A549 (cell line): ENCODE data around the gene ADAM29.

ENCODE experiments used
- CEBPB ChIP-seq, 2 experiments: fragments of >200 bp in 1 of 2; sonication (Bioruptor Twin) in 1 of 2; formaldehyde crosslinking in 1 of 2; IDR thresholded peaks; 2 replicates each; pipeline ENCODE4 v1.6.1; 2012 to 2016
- CTCF ChIP-seq: fragments of >200 bp; sonication (Bioruptor Twin); formaldehyde crosslinking; IDR thresholded peaks from 3 replicates; pipeline ENCODE4 v1.5.1; 2016
- HOXA7 ChIP-seq: fragments of 250-450 bp; sonication (Bioruptor Pico); IDR thresholded peaks from 2 replicates; pipeline ENCODE4 v1.5.0; 2020; ENCODE audit warnings: mild to moderate bottlenecking, moderate library complexity
- MAX ChIP-seq: IDR thresholded peaks from 2 replicates; pipeline ENCODE4 v1.6.1; 2012
- NFE2L2 ChIP-seq: fragments of 150-350 bp; conservative IDR thresholded peaks from 2 replicates; pipeline ENCODE4 v1.6.1; 2014; ENCODE audit warnings: low read length
- NR3C1 ChIP-seq: fragments of >200 bp; sonication (Bioruptor Twin); formaldehyde crosslinking; IDR thresholded peaks from 3 replicates; pipeline ENCODE4 v1.6.1; 2017
- PBX3 ChIP-seq: IDR thresholded peaks from 2 replicates; pipeline ENCODE4 v1.6.1; 2012
- RFX5 ChIP-seq: fragments of 450-650 bp; IDR thresholded peaks from 2 replicates; pipeline ENCODE4 v1.7.1; 2014; ENCODE audit warnings: antibody characterized with exemption, mild to moderate bottlenecking, moderate library complexity
- TF ChIP-seq, protein P1 (sequence below): fragments of 200-600 bp; sonication (generic); IDR thresholded peaks from 2 replicates; pipeline ENCODE4 v1.6.1; 2016; ENCODE audit warnings: antibody characterized with exemption, mild to moderate bottlenecking, moderate library complexity

GRCh38 chr4:174948826-174949225 is 30.7 kb downstream of the ADAM29 start:
- TF ChIP-seq CTCF (no peak), RFX5 (no peak), HOXA7 (no peak), MAX (no peak), PBX3 (no peak), NFE2L2 (no peak), CEBPB (IDR thresholded peaks at IDR 0.05) (no peak), NR3C1 (no peak)
- TF ChIP-seq, protein P1, sequence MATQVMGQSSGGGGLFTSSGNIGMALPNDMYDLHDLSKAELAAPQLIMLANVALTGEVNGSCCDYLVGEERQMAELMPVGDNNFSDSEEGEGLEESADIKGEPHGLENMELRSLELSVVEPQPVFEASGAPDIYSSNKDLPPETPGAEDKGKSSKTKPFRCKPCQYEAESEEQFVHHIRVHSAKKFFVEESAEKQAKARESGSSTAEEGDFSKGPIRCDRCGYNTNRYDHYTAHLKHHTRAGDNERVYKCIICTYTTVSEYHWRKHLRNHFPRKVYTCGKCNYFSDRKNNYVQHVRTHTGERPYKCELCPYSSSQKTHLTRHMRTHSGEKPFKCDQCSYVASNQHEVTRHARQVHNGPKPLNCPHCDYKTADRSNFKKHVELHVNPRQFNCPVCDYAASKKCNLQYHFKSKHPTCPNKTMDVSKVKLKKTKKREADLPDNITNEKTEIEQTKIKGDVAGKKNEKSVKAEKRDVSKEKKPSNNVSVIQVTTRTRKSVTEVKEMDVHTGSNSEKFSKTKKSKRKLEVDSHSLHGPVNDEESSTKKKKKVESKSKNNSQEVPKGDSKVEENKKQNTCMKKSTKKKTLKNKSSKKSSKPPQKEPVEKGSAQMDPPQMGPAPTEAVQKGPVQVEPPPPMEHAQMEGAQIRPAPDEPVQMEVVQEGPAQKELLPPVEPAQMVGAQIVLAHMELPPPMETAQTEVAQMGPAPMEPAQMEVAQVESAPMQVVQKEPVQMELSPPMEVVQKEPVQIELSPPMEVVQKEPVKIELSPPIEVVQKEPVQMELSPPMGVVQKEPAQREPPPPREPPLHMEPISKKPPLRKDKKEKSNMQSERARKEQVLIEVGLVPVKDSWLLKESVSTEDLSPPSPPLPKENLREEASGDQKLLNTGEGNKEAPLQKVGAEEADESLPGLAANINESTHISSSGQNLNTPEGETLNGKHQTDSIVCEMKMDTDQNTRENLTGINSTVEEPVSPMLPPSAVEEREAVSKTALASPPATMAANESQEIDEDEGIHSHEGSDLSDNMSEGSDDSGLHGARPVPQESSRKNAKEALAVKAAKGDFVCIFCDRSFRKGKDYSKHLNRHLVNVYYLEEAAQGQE, result no peak
